GM12892 (cell line): Measurements from ENCODE around the gene ITIH5.

ENCODE experiments used
- POLR2A ChIP-seq: IDR thresholded peaks from 2 replicates; pipeline ENCODE4 v1.6.1; 2011; ENCODE audit warnings: low read depth, low read length, control low read depth
- POLR2AphosphoS5 ChIP-seq: IDR thresholded peaks from 2 replicates; pipeline ENCODE4 v1.6.1; 2011; ENCODE audit warnings: low read depth, low read length, control low read depth
- TAF1 ChIP-seq: IDR thresholded peaks from 2 replicates; pipeline ENCODE4 v1.6.1; 2011; ENCODE audit warnings: low read depth, mild to moderate bottlenecking, control low read depth, low read length, borderline replicate concordance

GRCh38 chr10:7610651-7611389 is 55.9 kb downstream of the ITIH5 start:
- TF ChIP-seq POLR2A (no peak), POLR2AphosphoS5 (no peak), TAF1 (no peak)
